Heart left ventricle (tissue), 16 donors: ENCODE results near the gene MRPL24. TPM values are rescaled to one million over a fixed set of nuclear protein-coding genes. Genes with fewer than 3 reads are reported as not detected.
A peak's percentile ranks its signal among the peaks of the same experiment; 100 is the strongest.

Experiments used
- ATAC-seq, 4 donors: fragments of 200-7000 bp; cut with Tn5 transposase; one replicate each; pipeline ENCODE4 v1.9.1; 2020 to 2022; ENCODE audit warnings: moderate library complexity in 4 of 4, mild to moderate bottlenecking in 3 of 4, moderate number of reproducible peaks in 1 of 4
- DNase-seq, 5 donors: peaks; one replicate each; pipeline ENCODE4 v3.0.0-alpha.2; 2020
- H3K27ac ChIP-seq, 12 donors: fragments of 200-600 bp; sonication (generic) in 4 of 12; one replicate each; pipeline versions ENCODE4 v1.5.0 to v1.8.0; 2016 to 2022; ENCODE audit warnings: mild to moderate bottlenecking in 2 of 12
- H3K27me3 ChIP-seq, 9 donors: fragments of 200-600 bp; sonication (generic) in 2 of 9; one replicate each; pipeline versions ENCODE4 v1.5.1 to v1.8.0; 2016 to 2022; ENCODE audit warnings: mild to moderate bottlenecking in 3 of 9
- H3K36me3 ChIP-seq, 9 donors: fragments of 200-600 bp; sonication (generic) in 2 of 9; one replicate each; pipeline versions ENCODE4 v1.5.0 to v1.8.0; 2018 to 2022; ENCODE audit warnings: mild to moderate bottlenecking in 2 of 9
- H3K4me1 ChIP-seq, 12 donors: fragments of 200-600 bp; sonication (generic) in 4 of 12; one replicate each; pipeline versions ENCODE4 v1.5.0 to v1.8.0; 2016 to 2022; ENCODE audit warnings: mild to moderate bottlenecking in 3 of 12
- H3K4me3 ChIP-seq, 12 donors: fragments of 200-600 bp; sonication (generic) in 4 of 12; one replicate each; pipeline versions ENCODE4 v1.5.0 to v1.8.0; 2017 to 2022; ENCODE audit warnings: mild to moderate bottlenecking in 9 of 12, moderate library complexity in 4 of 12
- H3K9me3 ChIP-seq, 12 donors: fragments of 200-600 bp; sonication (generic) in 4 of 12; one replicate each; pipeline versions ENCODE4 v1.5.0 to v1.8.0; 2016 to 2022; ENCODE audit warnings: mild to moderate bottlenecking in 1 of 12
- CTCF ChIP-seq, 12 donors: fragments of 200-600 bp; sonication (generic) in 4 of 12; IDR thresholded peaks; one replicate each; pipeline versions ENCODE4 v1.5.0 to v1.8.0; 2018 to 2022; ENCODE audit warnings: antibody characterized with exemption in 12 of 12, mild to moderate bottlenecking in 5 of 12
- POLR2A ChIP-seq, 2 donors: fragments of 450-650 bp; IDR thresholded peaks; one replicate each; pipeline ENCODE4 v1.6.1; 2017; ENCODE audit warnings: antibody characterized with exemption in 2 of 2, mild to moderate bottlenecking in 2 of 2, moderate library complexity in 2 of 2
- WGBS, 4 donors: extraction: QIAGEN DNeasy Blood & Tissue Kit in 2 of 4; methylation state at CpG; one replicate each; pipeline versions ENCODE4 v1.1.5 to v1.1.7; 2013 to 2018; 5-methylcytosine and 5-hydroxymethylcytosine counted together
- intact Hi-C, 10 donors: fragments of 100-400 bp; cut with DNase I; formaldehyde crosslinking; loops; one replicate each; pipeline versions ENCODE4 v1.11.1 to v1.14.2; 2022
- polyA plus RNA-seq, 2 donors: library from polyadenylated mRNA; stranded (reverse); fragments of 200-250 nt; gene quantifications; one replicate each; pipeline ENCODE4 v1.2.3, GENCODE V29; 2013
- total RNA-seq, 9 donors: library from RNA; depleted of rRNA in 2 of 9; stranded (reverse); fragments of >200 nt in 2 of 9; fragmentation: NEBNext Ultra II Directional in 3 of 9; extraction: Animal tissue kit (Norgen Biotek cat#: 25700) in 3 of 9; gene quantifications; one replicate each; pipeline versions ENCODE4 v1.1.0 to v1.2.4, GENCODE V29; 2016 to 2023
- donor health status: ischemic (EF 13 %, LVEDD 7.1; RV severe dilation, severe dysfunction).
- donor health status: healthy with polysubstance abuse.
- donor health status: DM: no; HTN: yes; CAD: no.
- donor health status: DM: no; HTN: no; CAD: no.
- donor health status: ischemic (EF 25% LVEDD 6.9; RV normal size, moderate dysfunction).
- donor health status: ischemic (EF 25% LVEDD 5.7; RV mildly dilated, moderate dysfunction).
- donor health status: healthy.
- donor health status: DM: yes; HTN: yes; CAD: no.
- donor health status: ischemic (EF 35%, LVEDD 5.7; RV mildly dilated, moderate dysfunction).
- donor health status: nonischemic (EF 11% LVEDD 7.7; RV severe dilation, severe dysfunction).
- donor health status: DM: yes; HTN: yes; CAD: no.
- donor health status: PGD.
- donor health status: ischemic (EF 29% LVEDD 5.4; RV normal size, mild dysfunction).
- donor health status: nonischemic (EF 23%, LVEDD 6.1; RV moderate dilation, normal function).

The MRPL24 gene
- total and polyA plus RNA-seq, 11 donors, result 74.8 to 230 (median 84.8) TPM

DNA sequence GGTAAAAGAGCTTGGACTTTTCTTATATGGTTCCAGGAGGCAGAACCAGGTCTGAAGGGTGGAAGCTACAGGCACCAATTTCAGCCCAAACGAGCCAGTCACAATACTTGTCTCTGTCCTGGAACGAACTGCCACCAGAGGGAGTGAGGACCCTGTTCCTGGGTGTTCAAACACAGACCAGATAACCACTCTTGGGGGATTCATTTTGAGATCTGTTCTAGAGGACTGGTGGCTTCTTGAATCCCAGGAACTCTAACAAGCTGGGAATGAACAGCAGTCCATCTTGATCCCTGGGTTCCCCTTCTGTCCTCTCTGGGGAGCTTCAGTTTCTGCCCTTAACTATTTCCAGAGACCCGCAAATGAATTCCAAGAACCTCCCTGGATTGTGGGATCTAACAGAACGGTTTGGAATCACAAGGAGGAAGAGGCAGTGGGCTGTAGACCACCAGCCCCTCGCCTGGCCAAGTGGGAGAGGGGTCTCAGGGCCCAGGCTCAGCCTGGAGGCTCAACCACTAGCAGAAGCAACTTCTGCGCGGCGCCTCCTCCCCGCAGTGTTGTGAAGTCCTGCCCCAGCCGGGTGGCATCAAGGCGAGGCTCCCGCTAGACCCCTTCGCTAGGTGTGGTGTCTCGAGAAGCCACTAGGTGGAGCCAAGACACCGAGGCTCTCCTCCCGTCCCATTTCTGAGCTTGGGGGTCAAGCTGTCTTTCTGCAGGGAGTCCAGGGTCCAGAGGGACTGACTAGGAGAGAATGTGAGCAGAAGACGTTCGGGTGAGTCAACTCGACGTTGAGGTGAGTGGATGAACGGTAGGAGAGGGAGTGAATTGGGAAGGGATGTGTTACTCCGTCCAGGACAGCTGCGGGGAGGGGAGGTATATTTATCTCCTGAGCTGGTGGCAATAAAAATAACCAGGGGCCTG, 51.6 kb downstream of the MRPL24 start:
- TF ChIP-seq POLR2A (IDR thresholded peaks at IDR 0.05), result no peak
- peak; percentile 86 to 96 (median 94) for TF ChIP-seq CTCF (IDR thresholded peaks at IDR 0.05)
- intact Hi-C loops, result loop anchor here in 9 of 10 donors (1.0 to 10.0 kb wide), 12 partner anchors 35 to 238 kb away; partner anchors contain the start of genes NTRK1 (in 1 of the 9) and PEAR1 (in 1 of the 9)
- Histone ChIP-seq H3K27me3 (peaks cover 0 to 45% (median 32%) of the 10 kb centered on the region in 9 donors), H3K36me3 (no peaks in the 10 kb centered on the region), H3K4me1 (peaks cover 0 to 19% (median 9%) of the 10 kb centered on the region in 12 donors), H3K9me3 (no peaks in the 10 kb centered on the region), H3K4me3 (peak overlapping the region in 5 of 12 donors; percentile 3 to 28 (median 8)), H3K27ac (no peak overlapping the region)
- ATAC-seq (peak; percentile 75 to 96 (median 88)), DNase-seq (peak; percentile 63 to 82 (median 71))
- WGBS, 4 donors, result 0 to 1% (median 1%) methylated on average over 11 to 23 of the region's 23 CpGs

Other genes starting within 250 kb of the MRPL24 start
- gene MEF2D, start 240.3 kb downstream of the MRPL24 start, total RNA-seq, result 100 to 1,000 TPM in 3 of 9 donors, 10 to 100 TPM in 6; 75.0 to 203 (median 93.2) TPM
- 10 to 100 TPM; 40.5 to 68.8 TPM for gene MEF2D, start 240.3 kb downstream of the MRPL24 start, polyA plus RNA-seq
- 1 to 10 TPM in 2 of 9 donors, under 1 TPM in 7; 0.09 to 5.1 (median 0.27) TPM for gene IQGAP3, start 168.5 kb downstream of the MRPL24 start, total RNA-seq
- gene IQGAP3, start 168.5 kb downstream of the MRPL24 start, polyA plus RNA-seq, result under 1 TPM; 0.11 to 0.25 TPM
- under 1 TPM in 1 of 9 donors, not detected in 8; 0.19 TPM for gene TTC24, start 161.4 kb downstream of the MRPL24 start, total RNA-seq
- gene TTC24, start 161.4 kb downstream of the MRPL24 start, polyA plus RNA-seq, result not detected
- 100 to 1,000 TPM in 5 of 9 donors, 10 to 100 TPM in 4; 87.4 to 141 (median 111) TPM for gene NAXE, start 149.3 kb downstream of the MRPL24 start, total RNA-seq
- 100 to 1,000 TPM in 1 of 2 donors, 10 to 100 TPM in 1; 75.8 to 101 TPM for gene NAXE, start 149.3 kb downstream of the MRPL24 start, polyA plus RNA-seq
- gene GPATCH4, start 139.6 kb downstream of the MRPL24 start, total RNA-seq, result 10 to 100 TPM in 8 of 9 donors, 1 to 10 TPM in 1; 8.8 to 30.1 (median 12.6) TPM
- 10 to 100 TPM; 21.6 to 67.5 TPM for gene GPATCH4, start 139.6 kb downstream of the MRPL24 start, polyA plus RNA-seq
- gene HAPLN2, start 121.7 kb downstream of the MRPL24 start, total RNA-seq, result 1 to 10 TPM in 4 of 9 donors, under 1 TPM in 5; 0.52 to 2.4 (median 0.95) TPM
- gene HAPLN2, start 121.7 kb downstream of the MRPL24 start, polyA plus RNA-seq, result 1 to 10 TPM; 1.2 to 3.0 TPM
- gene BCAN, start 99.0 kb downstream of the MRPL24 start, total RNA-seq, result under 1 TPM in 4 of 9 donors, not detected in 5; 0.09 to 0.27 (median 0.15) TPM
- under 1 TPM; 0.10 to 0.15 TPM for gene BCAN, start 99.0 kb downstream of the MRPL24 start, polyA plus RNA-seq
- gene NES, start 63.7 kb downstream of the MRPL24 start, total RNA-seq, result 100 to 1,000 TPM in 7 of 9 donors, 10 to 100 TPM in 2; 75.3 to 499 (median 158) TPM
- 100 to 1,000 TPM in 1 of 2 donors, 10 to 100 TPM in 1; 59.7 to 160 TPM for gene NES, start 63.7 kb downstream of the MRPL24 start, polyA plus RNA-seq
- 10 to 100 TPM in 1 of 9 donors, 1 to 10 TPM in 4, under 1 TPM in 1, not detected in 3; 0.80 to 11.4 (median 1.7) TPM for gene CRABP2, start 35.5 kb downstream of the MRPL24 start, total RNA-seq
- 1 to 10 TPM in 1 of 2 donors, under 1 TPM in 1; 0.46 to 1.5 TPM for gene CRABP2, start 35.5 kb downstream of the MRPL24 start, polyA plus RNA-seq
- gene METTL25B, start 12.6 kb downstream of the MRPL24 start, total RNA-seq, result 10 to 100 TPM in 8 of 9 donors, 1 to 10 TPM in 1; 8.9 to 18.9 (median 15.0) TPM
- gene METTL25B, start 12.6 kb downstream of the MRPL24 start, polyA plus RNA-seq, result 10 to 100 TPM; 15.6 to 24.3 TPM
- 10 to 100 TPM in 8 of 9 donors, 1 to 10 TPM in 1; 8.4 to 17.9 (median 12.8) TPM for gene ISG20L2, start 12.3 kb downstream of the MRPL24 start, total RNA-seq
- 10 to 100 TPM in 1 of 2 donors, 1 to 10 TPM in 1; 5.1 to 17.6 TPM for gene ISG20L2, start 12.3 kb downstream of the MRPL24 start, polyA plus RNA-seq
- gene HDGF, start 10.6 kb upstream of the MRPL24 start, total RNA-seq, result 100 to 1,000 TPM; 137 to 224 (median 147) TPM
- gene HDGF, start 10.6 kb upstream of the MRPL24 start, polyA plus RNA-seq, result 100 to 1,000 TPM in 1 of 2 donors, 10 to 100 TPM in 1; 87.7 to 240 TPM
- 10 to 100 TPM; 34.6 to 55.5 (median 39.0) TPM for gene PRCC, start 26.4 kb upstream of the MRPL24 start, total RNA-seq
- gene PRCC, start 26.4 kb upstream of the MRPL24 start, polyA plus RNA-seq, result 10 to 100 TPM; 39.0 to 49.9 TPM
- 1 to 10 TPM in 6 of 9 donors, under 1 TPM in 3; 0.52 to 8.2 (median 1.9) TPM for gene SH2D2A, start 75.8 kb upstream of the MRPL24 start, total RNA-seq
- 1 to 10 TPM in 1 of 2 donors, under 1 TPM in 1; 0.95 to 1.1 TPM for gene SH2D2A, start 75.8 kb upstream of the MRPL24 start, polyA plus RNA-seq
- under 1 TPM in 7 of 9 donors, not detected in 2; 0.07 to 0.35 (median 0.11) TPM for gene INSRR, start 118.0 kb upstream of the MRPL24 start, total RNA-seq
- under 1 TPM in 1 of 2 donors, not detected in 1; 0.42 TPM for gene INSRR, start 118.0 kb upstream of the MRPL24 start, polyA plus RNA-seq
- 1 to 10 TPM in 5 of 9 donors, under 1 TPM in 4; 0.22 to 1.6 (median 1.1) TPM for gene NTRK1, start 119.8 kb upstream of the MRPL24 start, total RNA-seq
- gene NTRK1, start 119.8 kb upstream of the MRPL24 start, polyA plus RNA-seq, result 1 to 10 TPM in 1 of 2 donors, under 1 TPM in 1; 0.30 to 1.4 TPM
- gene PEAR1, start 152.6 kb upstream of the MRPL24 start, total RNA-seq, result 10 to 100 TPM in 2 of 9 donors, 1 to 10 TPM in 7; 4.1 to 14.7 (median 7.5) TPM
- 1 to 10 TPM; 7.1 TPM for gene PEAR1, start 152.6 kb upstream of the MRPL24 start, polyA plus RNA-seq
- under 1 TPM in 1 of 9 donors, not detected in 8; 0.27 TPM for gene LRRC71, start 179.5 kb upstream of the MRPL24 start, total RNA-seq
- under 1 TPM; 0.06 to 0.42 TPM for gene LRRC71, start 179.5 kb upstream of the MRPL24 start, polyA plus RNA-seq